ENCODE results near the gene POC1A. TPM values are rescaled to one million over a fixed set of nuclear protein-coding genes. Genes with fewer than 3 reads are reported as not detected.

Gene POC1A
- total RNA-seq, 2 experiments from 2014 or later = 23.4 to 26.1 TPM

DNA sequence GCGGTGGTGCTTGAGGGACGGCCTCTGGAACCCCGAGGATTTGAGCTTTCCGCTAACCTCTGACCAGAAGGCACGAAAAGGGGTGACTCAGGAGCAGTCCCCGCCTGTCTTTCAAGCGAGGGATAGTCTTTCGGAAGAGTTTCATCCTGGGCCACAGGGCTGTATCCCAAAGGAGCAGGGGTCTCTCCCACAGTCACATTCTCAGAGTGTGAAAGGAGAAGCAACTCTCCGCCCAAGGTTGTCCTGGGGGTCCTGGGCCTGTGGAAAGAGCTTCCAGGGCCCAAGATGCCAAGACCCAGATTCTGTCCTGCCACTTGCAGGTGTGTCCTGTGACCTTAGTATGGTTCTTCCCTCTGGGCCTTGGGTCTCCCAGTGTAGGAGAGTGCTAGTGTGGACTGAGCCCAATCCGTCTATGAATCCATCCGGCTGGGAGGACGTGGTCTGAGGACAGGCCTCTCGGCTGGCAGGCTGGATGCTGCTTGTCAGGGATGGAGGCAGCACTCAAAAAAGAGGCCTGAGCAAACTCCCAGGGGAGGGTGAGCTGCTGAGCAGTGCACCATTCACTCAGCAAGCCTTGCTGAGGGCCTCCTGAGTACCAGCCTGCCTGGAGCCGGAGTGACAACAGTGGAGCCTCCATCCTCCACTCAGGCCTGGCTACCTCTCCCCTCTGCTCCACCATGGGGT lies 96.3 kb downstream of the POC1A start:
- intact Hi-C loops (cut with DNase I, micrococcal nuclease) = loop anchor here (1.0 to 5.0 kb wide), 22 partner anchors 57 to 1759 kb away; partner anchors contain the start of genes PARP3 (in 2 of the 2), POC1A (in 2 of the 2), ABHD14A (in 1 of the 2) and ACY1 (in 1 of the 2)
- Mint-ChIP-seq H3K36me3 (ENCODE audit: low read depth) (peaks cover 8% of the 10 kb centered on the region), H3K4me3 (peak overlapping the region; percentile 85), H3K27me3 (no peaks in the 10 kb centered on the region), H3K27ac (peak overlapping the region; percentile 13), H3K4me1 (peaks cover 23% of the 10 kb centered on the region), H3K9me3 (ENCODE audit: low read depth) (no peaks in the 10 kb centered on the region)
- ChIA-PET CTCF (interaction anchor here (0.6 to 1.9 kb wide), 6 partner anchors 28 to 201 kb away, joined by 3 to 13 read pairs (median 3); partner anchors contain the start of genes POC1A and RPL29), POLR2A (interaction anchor here (0.9 to 2.5 kb wide), 3 partner anchors 55 to 97 kb away, joined by 3 to 18 read pairs (median 7); partner anchors contain the start of genes POC1A and RPL29)
- ATAC-seq (no peak), DNase-seq (no peak)

- POLR2A ChIA-PET = interaction anchor here (0.6 to 2.5 kb wide), 4 partner anchors 9 to 196 kb away, joined by 3 to 18 read pairs (median 6); partner anchors contain the start of genes POC1A and RPL29
- CTCF ChIA-PET = interaction anchor here (0.6 to 1.9 kb wide), 11 partner anchors 27 to 375 kb away, joined by 3 to 13 read pairs (median 3); partner anchors contain the start of genes POC1A and RPL29
Observed at GRCh38 chr3:52056968-52057811, 97.0 kb downstream of the POC1A start.

GRCh38 chr3:52056521-52056967 lies 97.7 kb downstream of the POC1A start, which contains the start of gene DUSP7:
TSS of gene DUSP7 (minus strand) at chr3:52056571. CDS start at chr3:52056366, 205 bp downstream.
- DNase-seq = peak; percentile 85
- H3K4me1 Mint-ChIP-seq = peaks cover 36% of the 10 kb centered on the region
- intact Hi-C loops (cut with DNase I, micrococcal nuclease) = loop anchor here (2.0 to 5.0 kb wide), 7 partner anchors 56 to 1758 kb away; partner anchors contain the start of genes C3orf18 (in 1 of the 2), CYB561D2 (in 1 of the 2), HEMK1 (in 1 of the 2) and HYAL3 (in 1 of the 2)
- H3K4me3 Mint-ChIP-seq = peak within 1 kb of the TSS; percentile 86
- H3K36me3 Mint-ChIP-seq (ENCODE audit: low read depth) = peaks cover 18% of the 10 kb centered on the region
- peak; percentile 12 for ATAC-seq
- ChIA-PET CTCF (interaction anchor here (0.5 to 1.9 kb wide), 14 partner anchors 25 to 374 kb away, joined by 3 to 13 read pairs (median 3); partner anchors contain the start of genes POC1A, RPL29 and RRP9), POLR2A (interaction anchor here (0.6 to 2.5 kb wide), 8 partner anchors 10 to 222 kb away, joined by 3 to 18 read pairs (median 5); partner anchors contain the start of genes ACY1, POC1A, RPL29 and RRP9)
- no peaks in the 10 kb centered on the region for H3K27me3 Mint-ChIP-seq
- H3K9me3 Mint-ChIP-seq (ENCODE audit: low read depth) = no peaks in the 10 kb centered on the region
- peak within 1 kb of the TSS; percentile 93 for H3K27ac Mint-ChIP-seq

More at GRCh38 chr3:52056968-52057811, 97.0 kb downstream of the POC1A start:
- H3K4me3 Mint-ChIP-seq = peak overlapping the region; percentile 85
- H3K27ac Mint-ChIP-seq = peak overlapping the region; percentile 93
- DNase-seq = peak; percentile 100
- intact Hi-C loops (cut with DNase I, micrococcal nuclease) = loop anchor here (1.0 to 5.0 kb wide), 22 partner anchors 56 to 1758 kb away; partner anchors contain the start of genes PARP3 (in 2 of the 2), POC1A (in 2 of the 2), ABHD14A (in 1 of the 2) and ACY1 (in 1 of the 2)
- H3K36me3 Mint-ChIP-seq (ENCODE audit: low read depth) = peaks cover 15% of the 10 kb centered on the region
- peak; percentile 81 for ATAC-seq
- peaks cover 30% of the 10 kb centered on the region for H3K4me1 Mint-ChIP-seq
- H3K27me3 Mint-ChIP-seq = no peaks in the 10 kb centered on the region
- no peaks in the 10 kb centered on the region for H3K9me3 Mint-ChIP-seq (ENCODE audit: low read depth)

DNA sequence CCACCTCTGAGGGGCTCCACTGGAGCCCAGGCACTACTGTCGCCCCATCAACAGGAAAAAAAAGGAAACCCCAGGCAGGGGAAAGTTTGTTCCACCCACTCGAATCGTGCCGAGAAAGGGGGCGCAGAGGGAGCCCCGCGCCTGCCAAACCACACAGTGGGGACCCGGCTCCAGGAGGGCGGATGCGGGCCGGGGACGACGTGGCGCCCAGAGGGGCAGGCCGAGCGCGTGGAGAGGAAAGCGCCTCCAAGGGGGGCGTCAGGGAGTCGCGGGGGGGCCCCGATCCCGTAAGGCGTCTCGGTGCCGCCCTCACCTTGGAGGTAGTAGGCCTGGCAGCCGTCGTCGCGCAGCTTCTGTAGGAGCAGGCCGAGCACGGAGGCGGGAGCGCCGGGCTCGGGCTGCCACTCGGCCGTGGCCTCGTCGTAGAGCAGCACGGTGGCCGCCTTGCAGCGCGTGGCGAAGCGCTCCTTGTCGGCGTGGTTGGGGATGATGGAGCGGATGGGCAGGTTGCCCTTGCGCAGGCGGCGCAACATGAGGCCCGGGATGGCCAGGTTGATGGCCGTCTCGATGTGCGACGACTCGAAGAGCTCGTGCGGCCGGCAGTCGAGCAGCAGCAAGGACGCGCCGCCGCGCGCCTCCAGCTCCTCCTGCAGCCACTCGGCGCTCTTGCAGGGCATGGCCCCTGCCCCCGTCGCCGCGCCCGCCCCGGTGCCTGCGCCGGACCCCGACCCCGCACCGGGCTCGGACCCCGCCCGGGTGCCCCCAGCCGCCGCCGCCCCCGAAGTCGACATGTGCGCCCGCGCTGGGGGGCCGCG lies 98.5 kb downstream of the POC1A start:
- DNase-seq = peak; percentile 74
- H3K27me3 Mint-ChIP-seq = no peaks in the 10 kb centered on the region
- ChIA-PET CTCF (interaction anchor here (0.5 to 3.6 kb wide), 10 partner anchors 24 to 164 kb away, joined by 3 to 30 read pairs (median 4); partner anchors contain the start of genes POC1A, RPL29 and RRP9), POLR2A (interaction anchor here (0.9 to 2.5 kb wide), 6 partner anchors 60 to 223 kb away, joined by 3 to 18 read pairs (median 5); partner anchors contain the start of genes ACY1, POC1A, RPL29 and RRP9)
- ATAC-seq = no peak
- H3K36me3 Mint-ChIP-seq (ENCODE audit: low read depth) = peaks cover 20% of the 10 kb centered on the region
- H3K4me3 Mint-ChIP-seq = peak overlapping the region; percentile 86
- H3K27ac Mint-ChIP-seq = peak overlapping the region; percentile 85
- peaks cover 42% of the 10 kb centered on the region for H3K4me1 Mint-ChIP-seq
- intact Hi-C loops (cut with DNase I, micrococcal nuclease) = loop anchor here (2.0 to 5.0 kb wide), 7 partner anchors 55 to 1757 kb away; partner anchors contain the start of genes C3orf18 (in 1 of the 2), CYB561D2 (in 1 of the 2), HEMK1 (in 1 of the 2) and HYAL3 (in 1 of the 2)
- no peaks in the 10 kb centered on the region for H3K9me3 Mint-ChIP-seq (ENCODE audit: low read depth)

DNA sequence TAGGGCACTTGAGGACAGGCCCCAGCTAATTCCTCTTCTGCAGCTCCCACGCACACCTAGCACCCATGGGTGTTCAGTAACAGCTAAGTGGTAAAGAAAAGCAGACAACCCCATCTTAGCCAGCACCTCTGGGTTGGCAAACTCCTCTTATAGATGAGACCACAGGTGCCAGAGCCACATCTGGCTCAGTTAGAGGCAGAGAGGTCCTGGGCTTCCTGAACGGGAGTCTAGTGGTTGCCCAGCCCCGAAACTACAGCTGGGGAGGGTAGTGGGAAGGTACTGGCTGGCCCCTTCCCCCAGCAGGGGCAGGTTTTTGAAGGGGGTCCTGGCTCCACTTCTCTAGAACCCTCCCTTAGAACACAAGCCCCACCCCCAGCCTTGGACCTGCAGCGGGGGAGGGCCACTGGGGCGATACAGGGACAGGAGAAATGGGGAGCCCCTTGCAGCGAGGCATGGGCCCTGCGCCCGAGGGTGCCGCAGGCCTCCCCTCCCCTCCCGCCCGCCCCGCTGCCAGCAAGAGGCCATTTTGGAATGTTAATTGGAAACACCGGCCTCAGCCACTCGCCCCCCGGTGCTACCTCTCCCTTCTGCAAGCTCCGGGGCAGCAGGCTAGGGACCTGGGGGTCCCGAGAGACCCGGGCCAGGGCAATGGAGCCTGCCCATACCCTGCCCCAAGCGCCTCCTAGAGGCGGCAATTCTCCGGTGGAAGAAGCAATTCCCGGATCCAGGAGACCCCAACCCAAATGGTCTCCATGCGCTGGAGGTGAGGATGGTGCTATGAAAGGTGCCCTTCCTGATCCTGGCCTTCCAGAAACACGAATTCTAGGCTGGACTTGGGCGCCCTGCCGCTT lies 99.3 kb downstream of the POC1A start:
- POLR2A ChIA-PET = interaction anchor here (1.1 to 2.5 kb wide), 3 partner anchors 72 to 223 kb away, joined by 3 to 18 read pairs (median 6); partner anchors contain the start of genes ACY1, POC1A and WDR82
- no peaks in the 10 kb centered on the region for H3K27me3 Mint-ChIP-seq
- H3K4me1 Mint-ChIP-seq = peaks cover 48% of the 10 kb centered on the region
- H3K9me3 Mint-ChIP-seq (ENCODE audit: low read depth) = no peaks in the 10 kb centered on the region
- intact Hi-C loops (cut with DNase I, micrococcal nuclease) = loop anchor here (5.0 kb wide), 4 partner anchors 87 to 1703 kb away; partner anchors contain the start of genes C3orf18 (in 1 of the 2), CYB561D2 (in 1 of the 2), HEMK1 (in 1 of the 2) and NPRL2 (in 1 of the 2)
- H3K27ac Mint-ChIP-seq = peak overlapping the region; percentile 71
- DNase-seq = peak; percentile 54
- CTCF ChIA-PET = interaction anchor here (0.5 to 3.6 kb wide), 9 partner anchors 8 to 393 kb away, joined by 3 to 30 read pairs (median 4); partner anchors contain the start of gene ACY1
- ATAC-seq = no peak
- peaks cover 25% of the 10 kb centered on the region for H3K36me3 Mint-ChIP-seq (ENCODE audit: low read depth)
- peak overlapping the region; percentile 86 for H3K4me3 Mint-ChIP-seq

- ChIA-PET CTCF (interaction anchor here (0.5 to 3.6 kb wide), 19 partner anchors 9 to 510 kb away, joined by 3 to 30 read pairs (median 4); partner anchors contain the start of genes ABHD14B, ACY1, POC1A and RPL29), POLR2A (interaction anchor here (0.6 to 1.1 kb wide), 7 partner anchors 14 to 285 kb away, joined by 3 to 6 read pairs (median 3); partner anchors contain the start of gene WDR82)
- peak overlapping the region; percentile 95 for H3K27ac Mint-ChIP-seq
- no peaks in the 10 kb centered on the region for H3K9me3 Mint-ChIP-seq (ENCODE audit: low read depth)
- H3K4me3 Mint-ChIP-seq = peak overlapping the region; percentile 86
- DNase-seq (peak; percentile 73), ATAC-seq (peak; percentile 20)
- peaks cover 55% of the 10 kb centered on the region for H3K4me1 Mint-ChIP-seq
- intact Hi-C loops (cut with DNase I, micrococcal nuclease) = loop anchor here (1.0 to 5.0 kb wide), 3 partner anchors 69 to 91 kb away; no protein-coding TSS in a partner anchor
- H3K36me3 Mint-ChIP-seq (ENCODE audit: low read depth) = peaks cover 34% of the 10 kb centered on the region
- H3K27me3 Mint-ChIP-seq = no peaks in the 10 kb centered on the region
Observed at GRCh38 chr3:52053307-52054304, 100.6 kb downstream of the POC1A start.

- peaks cover 58% of the 10 kb centered on the region for H3K4me1 Mint-ChIP-seq
- DNase-seq (peak; percentile 63), ATAC-seq (no peak)
- H3K27ac Mint-ChIP-seq = peak overlapping the region; percentile 95
- POLR2A ChIA-PET = interaction anchor here (0.6 to 1.0 kb wide), 8 partner anchors 15 to 634 kb away, joined by 3 to 6 read pairs (median 4); partner anchors contain the start of gene RPL29
- no peaks in the 10 kb centered on the region for H3K27me3 Mint-ChIP-seq
- peak overlapping the region; percentile 86 for H3K4me3 Mint-ChIP-seq
- H3K36me3 Mint-ChIP-seq (ENCODE audit: low read depth) = peaks cover 34% of the 10 kb centered on the region
- no peaks in the 10 kb centered on the region for H3K9me3 Mint-ChIP-seq (ENCODE audit: low read depth)
- intact Hi-C loops (cut with DNase I, micrococcal nuclease) = loop anchor here (1.0 to 5.0 kb wide), 3 partner anchors 70 to 91 kb away; no protein-coding TSS in a partner anchor
- CTCF ChIA-PET = interaction anchor here (0.6 to 3.6 kb wide), 15 partner anchors 8 to 1437 kb away, joined by 3 to 30 read pairs (median 4); partner anchors contain the start of genes ABHD14B, ACY1, POC1A and RPL29
Observed at GRCh38 chr3:52052831-52053306, 101.4 kb downstream of the POC1A start.
